BLaER1 (cell line): Measurements from ENCODE around the gene CDC42EP3.

Experiments used
- H3K27ac ChIP-seq: shearing (Covaris generic); formaldehyde crosslinking; 2 replicates; pipeline ENCODE4 v1.8.1; 2022
- H3K27me3 ChIP-seq: shearing (Covaris generic); formaldehyde crosslinking; 2 replicates; pipeline ENCODE4 v1.8.1; 2022
- H3K36me3 ChIP-seq: shearing (Covaris generic); formaldehyde crosslinking; 2 replicates; pipeline ENCODE4 v1.8.1; 2022
- H3K4me1 ChIP-seq: shearing (Covaris generic); formaldehyde crosslinking; 2 replicates; pipeline ENCODE4 v1.8.1; 2022
- H3K4me2 ChIP-seq: shearing (Covaris generic); formaldehyde crosslinking; 2 replicates; pipeline ENCODE4 v1.8.1; 2022
- H3K4me3 ChIP-seq: shearing (Covaris generic); formaldehyde crosslinking; 2 replicates; pipeline ENCODE4 v1.8.1; 2022
- H3K9ac ChIP-seq: shearing (Covaris generic); formaldehyde crosslinking; 2 replicates; pipeline ENCODE4 v1.8.1; 2022
- H3K9me3 ChIP-seq: shearing (Covaris generic); formaldehyde crosslinking; 2 replicates; pipeline ENCODE4 v1.8.1; 2022
- H4K20me1 ChIP-seq: shearing (Covaris generic); formaldehyde crosslinking; 2 replicates; pipeline ENCODE4 v1.8.1; 2022
- Cebpa-rat ChIP-seq: shearing (Covaris generic); IDR thresholded peaks from 2 replicates; pipeline ENCODE4 v1.8.1; 2022

Gene CDC42EP3

GRCh38 chr2:37684809-37685208 is 13.4 kb upstream of the CDC42EP3 start:
- no peaks in the 10 kb centered on the region for H4K20me1 ChIP-seq
- no peak overlapping the region for H3K27ac ChIP-seq
- TF ChIP-seq Cebpa-rat = no peak
- no peak overlapping the region for H3K9ac ChIP-seq
- H3K36me3 ChIP-seq = no peaks in the 10 kb centered on the region
- no peak overlapping the region for H3K4me3 ChIP-seq
- H3K27me3 ChIP-seq = no peaks in the 10 kb centered on the region
- peaks cover 8% of the 10 kb centered on the region for H3K4me1 ChIP-seq
- no peak overlapping the region for H3K4me2 ChIP-seq
- no peaks in the 10 kb centered on the region for H3K9me3 ChIP-seq

- TF ChIP-seq Cebpa-rat = no peak
- Histone ChIP-seq H4K20me1 (no peaks in the 10 kb centered on the region), H3K9me3 (no peaks in the 10 kb centered on the region), H3K27me3 (no peaks in the 10 kb centered on the region), H3K4me1 (peaks cover 8% of the 10 kb centered on the region), H3K36me3 (no peaks in the 10 kb centered on the region), H3K27ac (no peak overlapping the region), H3K4me3 (no peak overlapping the region), H3K9ac (no peak overlapping the region), H3K4me2 (peak overlapping the region; percentile 32)
Observed at GRCh38 chr2:37683921-37684780, 12.7 kb upstream of the CDC42EP3 start.

GRCh38 chr2:37683241-37683640 is 11.8 kb upstream of the CDC42EP3 start:
- H3K4me1 ChIP-seq = peaks cover 8% of the 10 kb centered on the region
- H3K4me2 ChIP-seq = no peak overlapping the region
- H3K27ac ChIP-seq = no peak overlapping the region
- H3K27me3 ChIP-seq = no peaks in the 10 kb centered on the region
- no peaks in the 10 kb centered on the region for H4K20me1 ChIP-seq
- H3K4me3 ChIP-seq = no peak overlapping the region
- H3K9me3 ChIP-seq = no peaks in the 10 kb centered on the region
- TF ChIP-seq Cebpa-rat = no peak
- H3K36me3 ChIP-seq = no peaks in the 10 kb centered on the region
- H3K9ac ChIP-seq = no peak overlapping the region

GRCh38 chr2:37682473-37682872 is 11.0 kb upstream of the CDC42EP3 start:
- no peaks in the 10 kb centered on the region for H3K27me3 ChIP-seq
- H4K20me1 ChIP-seq = no peaks in the 10 kb centered on the region
- H3K4me3 ChIP-seq = no peak overlapping the region
- H3K9me3 ChIP-seq = no peaks in the 10 kb centered on the region
- H3K9ac ChIP-seq = no peak overlapping the region
- no peak overlapping the region for H3K27ac ChIP-seq
- H3K4me2 ChIP-seq = no peak overlapping the region
- TF ChIP-seq Cebpa-rat = no peak
- no peaks in the 10 kb centered on the region for H3K36me3 ChIP-seq
- H3K4me1 ChIP-seq = peaks cover 8% of the 10 kb centered on the region

GRCh38 chr2:37681587-37681986 is 10.1 kb upstream of the CDC42EP3 start:
- TF ChIP-seq Cebpa-rat = no peak
- Histone ChIP-seq H3K27ac (no peak overlapping the region), H3K4me2 (no peak overlapping the region)

GRCh38 chr2:37679072-37679695 is 7.7 kb upstream of the CDC42EP3 start:
- no peak overlapping the region for H3K4me3 ChIP-seq
- no peaks in the 10 kb centered on the region for H3K27me3 ChIP-seq
- H3K36me3 ChIP-seq = no peaks in the 10 kb centered on the region
- no peak overlapping the region for H3K27ac ChIP-seq
- no peak overlapping the region for H3K4me2 ChIP-seq
- peaks cover 19% of the 10 kb centered on the region for H3K4me1 ChIP-seq
- no peaks in the 10 kb centered on the region for H3K9me3 ChIP-seq
- no peak overlapping the region for H3K9ac ChIP-seq
- TF ChIP-seq Cebpa-rat = no peak
- H4K20me1 ChIP-seq = no peaks in the 10 kb centered on the region

More at GRCh38 chr2:37681587-37681986, 10.1 kb upstream of the CDC42EP3 start:
- peaks cover 8% of the 10 kb centered on the region for H3K4me1 ChIP-seq
- H3K9me3 ChIP-seq = no peaks in the 10 kb centered on the region
- H3K27me3 ChIP-seq = no peaks in the 10 kb centered on the region
- H3K9ac ChIP-seq = no peak overlapping the region
- no peaks in the 10 kb centered on the region for H4K20me1 ChIP-seq
- H3K4me3 ChIP-seq = no peak overlapping the region
- H3K36me3 ChIP-seq = no peaks in the 10 kb centered on the region

GRCh38 chr2:37676274-37676673 is 4.8 kb upstream of the CDC42EP3 start:
- no peak for TF ChIP-seq Cebpa-rat
- Histone ChIP-seq H3K4me1 (peaks cover 28% of the 10 kb centered on the region), H3K9me3 (no peaks in the 10 kb centered on the region), H3K36me3 (no peaks in the 10 kb centered on the region), H3K4me3 (no peak overlapping the region), H3K27me3 (peaks cover under 1% of the 10 kb centered on the region; the same call in 1 of the 2 replicates), H3K4me2 (no peak overlapping the region), H3K27ac (no peak overlapping the region), H4K20me1 (no peaks in the 10 kb centered on the region), H3K9ac (no peak overlapping the region)

GRCh38 chr2:37674946-37675345 is 3.5 kb upstream of the CDC42EP3 start:
- no peaks in the 10 kb centered on the region for H3K9me3 ChIP-seq
- no peak overlapping the region for H3K27ac ChIP-seq
- H3K9ac ChIP-seq = no peak overlapping the region
- no peaks in the 10 kb centered on the region for H3K36me3 ChIP-seq
- no peak for TF ChIP-seq Cebpa-rat
- peaks cover 13% of the 10 kb centered on the region for H4K20me1 ChIP-seq
- H3K27me3 ChIP-seq = peaks cover 13% of the 10 kb centered on the region
- H3K4me3 ChIP-seq = no peak overlapping the region
- H3K4me2 ChIP-seq = 0 out of 2 replicates have a peak overlapping the region, but pooled peaks have one; percentile 23
- H3K4me1 ChIP-seq = peaks cover 41% of the 10 kb centered on the region

- H4K20me1 ChIP-seq = peaks cover 34% of the 10 kb centered on the region
- no peak overlapping the region for H3K9ac ChIP-seq
- no peak for TF ChIP-seq Cebpa-rat
- H3K27ac ChIP-seq = peak overlapping the region; percentile 83; the same call in 1 of the 2 replicates
- H3K9me3 ChIP-seq = no peaks in the 10 kb centered on the region
- no peaks in the 10 kb centered on the region for H3K36me3 ChIP-seq
- H3K27me3 ChIP-seq = peaks cover 13% of the 10 kb centered on the region
- H3K4me3 ChIP-seq = peak overlapping the region; percentile 95
- peak overlapping the region; percentile 98 for H3K4me2 ChIP-seq
- peaks cover 60% of the 10 kb centered on the region for H3K4me1 ChIP-seq
Observed at GRCh38 chr2:37672870-37673184, 1.4 kb upstream of the CDC42EP3 start.
